Central memory CD4-positive, alpha-beta T cell (primary cell): Measurements from ENCODE around the gene FAR2.
"Not testable (repeated sequence)": the region's sequence is repeated elsewhere in the genome, so short reads cannot be mapped to it uniquely, and the experiment has no call there.

Experiments
- DNase-seq: peaks from one replicate; pipeline ENCODE4 v3.0.0; 2022
- total RNA-seq, 3 experiments: gene quantifications; one replicate each; lab custom pipeline; 2026; lab: John Stamatoyannopoulos, UW

FAR2 gene
- total RNA-seq, result 4.0 to 8.9 (median 7.4) reads per million in 3 experiments

DNA sequence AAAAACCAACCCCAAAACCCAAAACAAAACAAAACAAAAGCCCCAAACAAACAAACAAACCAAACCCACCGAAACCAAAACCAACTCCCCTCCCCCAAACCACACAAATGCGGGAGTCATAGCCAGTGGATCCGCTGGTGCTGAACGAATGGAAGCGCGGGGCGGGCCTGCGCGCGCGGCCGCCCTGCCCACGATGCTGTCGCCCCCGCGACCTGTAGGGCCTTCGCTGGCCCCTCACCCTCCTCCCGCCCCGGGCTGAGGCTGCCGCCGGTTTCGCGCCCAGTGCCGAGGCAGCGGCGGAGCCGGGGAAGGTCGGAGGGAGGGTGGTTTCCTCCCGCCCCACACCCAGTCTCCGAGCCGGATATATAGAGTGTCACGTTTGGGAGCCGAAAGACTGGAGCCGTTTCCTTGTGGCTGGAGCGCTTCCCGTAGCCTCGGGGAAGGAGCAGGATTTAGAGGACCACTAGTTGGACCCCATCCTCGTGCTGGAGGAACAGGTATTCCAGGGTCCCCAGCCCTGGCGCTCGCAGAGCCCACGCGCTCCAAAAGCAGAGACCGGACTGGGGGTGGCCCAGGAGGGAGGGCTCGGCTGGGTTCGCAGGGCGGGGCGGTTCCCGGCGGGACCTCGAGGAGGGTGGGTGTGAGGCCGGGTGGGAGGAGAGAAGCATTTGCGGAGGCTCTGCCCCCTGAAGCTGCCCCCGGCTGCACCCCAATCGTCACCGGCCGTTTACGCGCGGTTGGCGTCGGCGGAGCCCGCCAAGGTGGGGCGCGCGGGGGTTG, at the start of gene FAR2:
TSS of gene FAR2 (plus strand) at position 368 of the 780 bp plus-strand sequence. CDS start 121,172 bp downstream, outside the sequence.
- DNase-seq, result peak; percentile 43

DNA sequence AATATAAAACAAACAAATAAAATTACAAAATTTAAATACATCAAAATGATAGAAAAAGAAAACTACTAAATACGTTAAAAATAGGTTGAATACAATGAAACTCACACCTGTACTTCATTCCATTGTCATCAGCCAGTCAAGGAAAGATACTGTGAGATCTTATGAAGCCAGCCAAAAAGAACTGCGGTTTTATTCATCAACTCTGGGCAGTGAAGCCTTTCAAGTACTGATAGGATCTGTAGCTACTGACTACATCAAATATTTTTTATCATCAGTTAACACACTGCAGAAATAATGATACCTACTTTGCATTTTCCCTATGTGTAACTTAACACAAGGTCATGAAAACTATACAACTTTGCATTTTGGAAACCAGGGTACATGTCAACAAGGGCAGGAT, 46.3 kb upstream of the FAR2 start:
- peak; percentile 41 for DNase-seq

DNA sequence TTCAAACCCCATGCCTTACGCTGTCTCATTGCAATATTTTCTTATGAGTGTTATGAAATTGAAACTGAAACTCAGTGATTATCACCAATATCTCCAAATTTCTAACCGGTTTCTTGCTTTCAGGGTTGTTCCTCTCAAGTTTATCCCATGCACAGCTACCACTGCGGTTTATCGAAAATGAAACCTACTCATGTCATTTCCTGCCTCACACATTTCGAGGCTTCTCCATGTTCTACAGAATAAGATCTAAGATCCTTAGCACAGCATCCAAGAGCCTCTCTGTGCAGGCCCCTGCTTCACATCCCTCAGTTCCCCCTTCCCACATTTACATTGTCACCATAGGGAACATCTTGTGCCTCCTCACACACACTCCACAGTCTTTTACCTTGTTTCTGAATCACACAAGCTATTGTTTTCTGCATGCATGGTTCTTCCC, 45.5 kb upstream of the FAR2 start:
- DNase-seq, result peak; percentile 78

DNA sequence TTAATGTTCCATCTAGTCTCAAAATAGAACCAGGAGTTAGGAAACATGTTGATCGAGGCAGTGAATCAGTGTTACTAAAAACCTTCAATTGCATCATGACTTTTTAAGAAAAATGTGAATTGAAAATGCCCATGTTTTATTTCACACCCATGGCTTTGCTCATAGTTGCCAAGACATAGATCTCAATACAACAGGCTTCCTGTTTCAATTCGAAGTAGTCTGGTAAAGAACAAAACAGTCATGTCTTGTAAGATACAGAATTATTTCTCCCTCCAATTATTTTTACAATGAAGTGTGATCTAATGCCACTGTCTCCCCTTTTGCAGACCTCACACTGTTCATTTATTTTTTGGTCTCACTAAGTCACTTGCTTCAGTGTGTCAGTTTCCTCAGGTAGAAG, 44.6 kb upstream of the FAR2 start:
- DNase-seq, result peak; percentile 19

DNA sequence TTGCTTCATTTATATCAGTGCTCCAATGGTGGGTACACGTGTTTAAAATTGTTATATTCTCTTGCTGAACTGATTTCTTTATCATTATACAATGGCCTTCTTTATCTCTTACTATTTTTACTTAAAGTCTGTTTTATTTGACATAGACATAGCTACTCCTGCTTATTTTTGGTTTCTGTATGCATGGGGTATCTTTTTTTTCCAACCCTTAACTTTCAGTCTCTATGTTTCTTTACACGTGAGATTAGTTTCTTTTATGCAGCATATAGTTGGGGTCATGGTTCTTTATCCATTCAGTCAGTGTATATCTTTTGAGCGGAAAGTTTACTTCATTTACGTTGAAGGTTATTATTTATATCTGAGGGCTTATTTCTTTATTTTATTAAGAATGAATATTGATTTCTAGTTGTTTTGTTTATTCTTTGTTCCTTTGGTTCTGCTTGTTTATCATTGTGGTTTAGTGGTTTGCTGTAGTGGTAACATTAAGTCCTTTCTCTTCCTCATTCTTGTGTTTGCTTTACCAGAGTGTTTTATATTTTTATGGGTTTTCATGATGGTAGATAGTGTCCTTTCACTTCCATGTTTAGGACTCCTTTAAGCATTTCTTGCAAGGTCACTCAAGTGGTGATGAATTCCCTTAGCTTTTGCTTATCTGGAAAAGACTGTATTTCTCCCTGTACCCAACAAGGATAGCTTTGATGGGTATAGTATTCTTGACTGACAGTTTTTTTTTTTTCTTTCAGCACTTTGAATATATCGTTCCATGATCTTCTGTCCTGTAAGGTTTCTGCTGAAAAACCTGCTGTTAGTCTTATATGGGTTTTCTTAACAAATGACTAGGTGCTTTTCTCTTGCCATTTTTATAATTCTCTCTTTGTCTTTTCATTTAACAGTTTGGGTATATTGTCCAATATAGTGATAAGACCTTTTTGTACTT, 38.3 kb upstream of the FAR2 start:
- no peak for DNase-seq

DNA sequence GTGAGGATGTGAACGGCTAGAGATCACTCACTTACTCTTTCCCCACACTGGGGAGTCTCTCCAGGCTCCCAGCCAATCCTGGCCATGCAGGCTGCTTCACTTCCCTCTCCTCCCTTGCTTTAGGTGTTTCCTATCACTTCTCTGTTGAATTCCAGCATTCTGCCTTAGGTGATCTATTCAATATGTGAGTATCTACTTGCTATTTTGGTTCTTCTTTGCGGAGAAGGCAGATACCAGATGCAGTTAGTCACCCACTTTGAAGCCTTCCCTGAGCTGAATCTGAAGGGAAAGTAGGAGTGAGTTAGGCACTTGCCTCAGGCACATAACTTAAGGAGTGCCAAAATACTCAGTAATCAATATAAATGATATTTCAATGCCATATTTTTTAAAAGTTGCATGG, 36.0 kb upstream of the FAR2 start:
- no peak for DNase-seq

DNA sequence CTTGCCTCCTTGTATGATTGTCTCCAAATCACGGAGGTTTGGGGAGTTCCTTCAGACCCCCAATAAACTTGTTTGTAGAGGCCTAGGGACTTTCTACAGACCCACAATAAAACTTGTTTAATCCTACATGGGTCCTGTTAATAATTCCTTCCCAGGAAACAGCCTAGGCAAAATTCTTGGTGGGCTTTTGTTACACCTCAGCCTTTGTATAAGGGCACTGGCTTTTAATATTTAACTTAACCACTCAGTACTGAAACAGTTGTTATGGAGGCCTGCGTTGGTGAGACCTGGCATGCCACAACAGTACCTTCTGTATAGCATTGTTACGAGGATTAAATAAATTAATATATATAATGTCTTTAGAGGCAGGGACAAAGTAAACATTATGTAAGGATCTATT, 32.7 kb upstream of the FAR2 start:
- DNase-seq, result no peak

DNA sequence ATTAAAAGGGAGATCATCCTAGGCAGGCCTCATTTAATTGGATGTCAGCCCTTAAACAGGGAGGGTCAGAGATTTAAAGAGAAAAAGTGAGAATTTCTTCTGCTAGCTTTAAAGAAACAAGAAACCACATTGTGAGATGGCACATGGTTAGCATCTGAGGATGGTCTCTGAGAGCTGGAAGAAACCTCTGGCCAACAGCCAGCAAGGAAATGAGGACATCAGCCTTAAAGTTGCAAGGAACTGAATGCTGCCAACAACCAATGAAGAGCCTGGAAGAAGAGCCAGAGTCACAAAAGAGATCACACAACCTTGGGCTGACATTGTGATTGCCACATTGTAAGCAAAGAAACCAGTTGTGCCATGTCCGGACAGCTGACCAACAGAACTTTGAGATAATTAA, 17.5 kb upstream of the FAR2 start:
- no peak for DNase-seq

DNA sequence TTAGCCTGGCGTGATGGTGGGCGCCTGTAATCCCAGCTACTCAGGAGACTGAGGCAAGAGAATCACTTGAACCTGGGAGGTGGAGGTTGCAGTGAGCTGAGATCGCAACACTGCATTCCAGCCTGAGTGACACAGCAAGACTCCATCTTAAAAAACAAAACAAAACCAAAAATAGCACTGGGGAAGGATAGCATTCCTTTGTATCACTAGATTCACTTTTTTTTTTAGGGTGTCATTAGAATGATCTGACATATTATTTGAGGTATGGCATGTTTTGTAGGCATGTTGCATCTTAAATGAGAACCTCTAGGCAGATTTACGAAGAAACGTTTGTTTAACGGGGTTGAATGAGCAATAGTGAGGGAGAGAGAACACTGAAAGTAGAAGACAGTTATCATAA, 16.8 kb upstream of the FAR2 start:
- DNase-seq, result no peak

DNA sequence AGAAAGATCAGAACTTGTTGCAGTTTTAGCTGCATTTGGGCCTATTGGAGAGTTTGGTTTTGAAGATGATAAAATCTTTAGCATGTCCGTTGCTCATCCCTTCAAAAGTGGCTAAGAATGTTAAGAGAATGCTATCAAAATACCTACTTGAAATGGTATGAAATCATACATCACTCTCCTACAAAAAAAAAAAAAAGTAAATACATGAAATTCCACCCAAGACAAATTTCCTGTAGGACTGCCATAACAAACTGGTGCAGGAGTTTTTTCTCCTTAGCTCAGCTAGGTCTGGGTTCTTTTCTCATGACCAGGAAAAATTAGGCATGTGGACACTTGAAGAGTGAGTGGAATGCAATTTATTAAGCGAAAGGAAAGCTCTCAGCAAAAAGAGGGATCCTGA, 15.9 kb upstream of the FAR2 start:
- no peak for DNase-seq

DNA sequence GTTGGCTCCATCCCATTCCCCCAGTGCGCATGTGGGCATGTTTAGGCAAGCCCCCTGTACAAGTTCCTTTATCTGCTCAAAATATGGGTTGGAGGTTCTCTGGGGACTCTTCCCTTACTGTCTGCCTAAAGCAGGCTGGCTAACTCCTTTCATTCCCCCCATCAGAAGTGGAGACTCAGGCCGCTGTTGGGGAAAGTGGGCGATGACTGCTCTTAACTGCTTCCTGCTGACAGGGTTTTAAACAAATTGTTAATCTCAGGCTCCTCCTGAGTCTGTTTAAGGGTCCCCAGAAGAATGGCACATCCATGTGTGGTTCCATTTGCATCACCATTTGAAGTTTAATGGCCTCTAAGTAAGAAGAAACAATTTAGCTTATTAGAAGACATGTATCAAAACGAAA, 15.4 kb upstream of the FAR2 start:
- no peak for DNase-seq

DNA sequence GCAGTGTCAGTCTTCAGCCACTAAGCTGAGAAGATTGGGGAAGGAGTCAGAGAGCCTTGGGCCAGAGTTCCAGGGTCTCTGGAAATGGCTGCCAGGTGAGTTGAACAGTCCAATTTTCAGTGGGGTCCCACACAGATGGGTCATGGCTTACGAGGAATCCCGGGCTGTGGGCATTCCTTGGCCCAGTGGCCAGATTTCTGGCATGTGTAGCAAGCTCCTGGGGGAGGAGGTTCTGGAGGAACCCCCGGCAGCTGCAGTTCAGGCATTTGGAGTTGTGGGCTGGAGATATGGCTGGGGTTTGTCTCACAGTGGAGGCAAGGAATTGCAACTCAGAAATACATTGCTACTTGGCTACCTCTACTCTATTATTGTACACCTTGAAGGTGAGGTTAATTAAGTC, 10.8 kb upstream of the FAR2 start:
- not testable (repeated sequence) for DNase-seq

DNA sequence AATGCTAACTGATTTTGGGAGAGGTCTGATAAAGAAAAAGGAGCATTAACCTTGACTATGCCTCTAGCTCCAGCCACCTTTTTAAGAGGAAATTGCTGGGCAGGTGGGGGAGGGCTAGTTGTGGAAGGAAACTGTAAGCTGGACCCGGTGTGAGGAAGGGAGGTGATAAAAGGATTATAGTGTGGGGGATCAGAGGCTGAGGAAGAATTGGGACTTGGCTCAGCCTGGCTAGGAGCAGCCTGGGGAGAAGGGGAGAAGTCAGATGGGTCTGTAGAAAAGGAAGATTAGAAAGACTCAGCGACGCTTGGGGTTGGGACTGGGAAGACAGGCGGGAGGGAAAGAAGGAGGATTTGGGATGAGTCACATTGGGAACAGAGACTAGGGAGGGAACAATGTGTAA, 10.2 kb upstream of the FAR2 start:
- DNase-seq, result not testable (repeated sequence)

DNA sequence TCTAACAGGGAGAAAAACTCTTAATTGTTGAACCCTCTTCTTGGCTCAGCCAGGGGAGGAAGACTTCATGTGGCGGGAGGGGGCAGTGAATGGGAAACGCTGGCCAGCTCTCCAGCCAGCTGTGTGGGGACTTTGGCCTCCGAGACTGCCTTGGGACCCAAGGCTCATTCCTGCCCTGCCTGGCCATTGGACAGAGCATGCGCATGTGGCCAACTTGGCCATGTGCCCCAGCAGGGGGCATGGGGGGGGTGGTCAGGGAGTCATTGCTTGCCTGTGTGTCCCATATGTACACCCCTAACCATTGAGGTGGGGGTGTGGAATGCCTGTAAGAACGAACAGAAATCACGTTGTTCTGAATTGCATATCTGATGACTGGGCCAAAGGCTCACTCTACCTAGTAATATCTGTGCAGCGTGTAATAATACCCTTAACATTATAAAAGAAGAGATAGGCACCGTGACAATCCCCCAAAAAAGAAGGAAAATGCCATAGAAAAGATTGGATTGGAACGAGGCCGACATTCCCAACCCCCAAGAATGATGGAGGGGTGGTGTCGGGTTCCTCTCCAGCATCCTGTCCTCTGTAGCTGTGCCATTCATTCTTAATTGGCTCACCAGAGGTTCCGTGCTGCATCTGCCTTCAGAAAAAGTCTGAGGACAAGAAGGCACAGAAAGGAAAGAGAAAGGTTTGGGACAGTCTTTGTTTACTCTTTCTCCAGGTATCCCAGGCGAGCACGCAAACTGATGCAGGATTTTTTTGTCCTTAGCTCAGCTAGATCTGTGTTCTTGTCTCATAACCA, 3.5 kb upstream of the FAR2 start:
- no peak for DNase-seq

DNA sequence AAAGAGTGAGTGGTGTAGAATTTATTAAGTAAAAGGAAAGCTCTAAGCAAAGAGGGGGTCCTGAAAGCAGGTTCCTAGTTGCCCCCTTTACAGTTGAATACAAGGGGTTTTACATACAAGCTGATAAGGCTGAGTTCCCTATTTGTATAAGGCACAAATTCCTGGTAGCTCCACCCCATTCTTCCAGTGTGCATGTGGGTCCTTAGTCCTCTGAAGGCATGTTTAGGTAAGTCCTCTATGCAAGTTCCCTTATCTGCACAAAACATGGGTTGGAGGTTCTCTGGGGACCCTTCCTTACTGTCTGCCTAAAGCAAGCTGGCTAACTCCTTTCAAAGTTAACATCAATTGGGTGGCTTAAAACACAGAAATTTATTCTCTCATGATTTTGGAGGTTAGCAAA, 2.9 kb upstream of the FAR2 start:
- DNase-seq, result no peak

DNA sequence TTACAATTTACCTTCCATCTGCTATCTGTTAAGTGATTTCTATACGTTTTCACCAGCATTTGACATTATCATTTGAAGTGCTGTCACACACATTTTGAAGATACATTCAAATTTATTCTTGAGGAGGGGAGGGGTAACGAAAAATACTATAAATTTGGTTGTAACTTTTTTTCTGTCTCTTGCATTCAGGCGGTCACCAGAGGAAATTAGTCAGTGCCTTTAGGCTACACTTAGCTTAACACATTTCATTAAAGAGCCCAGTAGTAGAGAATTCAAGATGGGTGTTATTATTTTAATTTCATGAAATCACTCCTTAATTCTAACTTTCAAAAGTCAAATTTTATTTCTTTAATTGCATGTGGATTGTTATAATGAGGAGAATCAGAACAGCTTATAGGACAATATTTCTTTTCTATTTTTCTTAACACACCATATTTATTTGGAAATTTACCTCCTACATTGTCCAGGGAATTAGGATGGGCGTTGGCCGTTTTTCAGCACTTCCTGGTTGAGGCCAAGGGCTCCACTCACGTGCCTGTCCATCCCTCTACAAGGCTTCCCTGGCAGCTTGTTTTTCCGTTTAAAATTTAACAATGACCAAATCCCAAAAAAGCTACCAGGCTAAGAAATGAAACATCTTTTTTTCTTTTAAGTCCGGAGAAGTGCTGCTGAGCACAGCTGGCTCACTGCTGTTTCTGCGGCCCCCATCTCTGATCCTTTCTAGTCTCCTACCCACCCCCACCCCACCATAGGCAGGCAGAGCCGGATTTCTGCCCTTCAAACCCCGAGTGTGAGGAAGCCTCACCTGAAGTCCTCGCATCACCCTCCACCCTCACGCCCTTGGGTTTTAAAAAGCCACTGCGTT, 1.1 kb upstream of the FAR2 start:
- DNase-seq, result no peak

DNA sequence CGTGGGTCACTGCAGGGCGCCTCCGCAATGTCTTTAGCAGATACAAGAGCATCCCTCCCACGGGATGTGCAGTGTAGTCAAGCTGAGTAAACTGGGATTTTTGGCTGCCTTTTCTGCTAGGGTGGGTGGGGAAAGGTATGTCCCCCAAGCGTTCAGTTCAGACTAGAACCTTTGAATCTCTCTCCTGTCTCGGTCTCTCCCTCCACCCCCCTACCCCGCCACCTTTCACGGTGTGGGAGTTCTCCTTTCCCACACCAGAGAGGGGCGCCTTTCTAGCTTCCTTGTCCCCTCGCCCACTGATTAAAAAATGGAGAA, 525 bp upstream of the FAR2 start:
- no peak for DNase-seq

DNA sequence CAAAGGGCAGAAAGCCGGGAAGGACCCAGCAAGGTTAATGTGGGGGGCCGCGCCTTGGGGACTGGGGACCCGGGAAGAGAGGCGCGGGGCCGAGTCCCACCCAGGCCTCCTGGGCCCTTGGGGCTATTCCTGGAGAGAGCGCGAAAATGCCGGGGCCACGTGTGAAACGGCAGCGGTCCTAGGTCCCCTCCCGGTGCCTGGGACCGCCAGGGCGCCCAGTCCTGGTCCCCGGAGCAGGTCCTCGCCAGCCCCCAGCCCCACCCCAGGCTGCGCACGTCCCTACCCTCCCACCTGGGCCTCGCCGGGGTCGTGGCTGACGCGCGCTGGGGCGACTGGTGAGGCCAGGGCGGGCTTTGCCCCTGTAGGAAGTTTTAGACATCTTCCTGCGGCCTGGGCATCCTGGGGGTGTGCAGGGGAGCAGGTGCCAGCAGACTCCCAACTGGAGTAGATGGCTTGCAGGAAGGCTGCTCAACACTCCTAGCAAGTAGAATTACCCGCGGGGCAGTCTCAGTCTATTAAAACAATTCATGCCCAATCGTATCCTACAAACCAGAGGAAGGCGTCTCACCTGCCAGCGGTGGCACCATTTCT, 708 bp downstream of the FAR2 start:
- DNase-seq, result peak; percentile 12

DNA sequence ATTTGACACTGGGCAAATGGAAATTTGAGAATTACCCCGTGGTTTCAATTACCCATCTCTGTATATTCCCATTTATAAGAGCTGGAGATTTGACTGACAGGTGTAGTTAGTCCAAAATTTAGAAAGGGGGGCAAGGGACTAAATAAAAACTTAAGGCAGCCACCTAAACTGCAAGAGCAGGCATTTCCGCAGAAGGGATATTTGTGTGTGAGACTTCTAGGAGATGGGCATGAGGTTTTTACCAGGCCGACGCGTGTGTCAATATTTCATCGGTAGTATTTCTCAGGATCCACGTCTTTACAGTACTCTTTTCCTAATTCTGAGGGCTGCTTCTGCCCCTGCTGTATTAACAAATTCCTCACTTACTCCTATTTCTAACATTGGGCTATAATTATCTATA, 1.4 kb downstream of the FAR2 start:
- no peak for DNase-seq

DNA sequence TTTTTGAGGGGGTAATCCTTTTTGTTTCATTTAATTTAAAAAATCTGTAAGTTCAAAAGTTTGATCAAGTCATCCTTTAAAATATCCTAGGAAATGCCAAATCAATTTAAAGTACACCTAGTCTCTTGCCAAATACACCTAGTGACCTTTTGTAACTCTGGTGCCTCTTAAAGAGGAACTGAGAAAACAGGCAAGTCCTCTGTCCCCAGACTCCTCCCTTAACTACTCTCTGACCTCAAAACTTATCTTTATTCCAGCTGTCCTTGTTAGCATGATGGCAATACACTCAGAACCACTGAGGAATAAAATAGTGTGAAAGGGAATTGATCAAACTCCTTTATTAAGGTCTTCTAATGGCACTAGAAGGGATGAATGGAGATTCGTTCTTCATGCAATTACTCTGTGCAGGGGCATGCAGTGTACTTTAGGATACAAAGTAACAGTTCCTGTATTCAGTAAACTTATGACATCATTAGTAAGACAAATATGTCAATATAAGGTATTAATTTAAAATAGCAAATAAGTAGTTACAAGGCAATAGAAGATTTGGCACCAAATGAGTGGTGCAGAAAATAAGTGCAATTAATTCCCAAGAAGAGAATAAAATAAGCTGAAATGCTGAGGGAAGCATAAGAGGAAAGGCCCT, 3.3 kb downstream of the FAR2 start:
- no peak for DNase-seq

DNA sequence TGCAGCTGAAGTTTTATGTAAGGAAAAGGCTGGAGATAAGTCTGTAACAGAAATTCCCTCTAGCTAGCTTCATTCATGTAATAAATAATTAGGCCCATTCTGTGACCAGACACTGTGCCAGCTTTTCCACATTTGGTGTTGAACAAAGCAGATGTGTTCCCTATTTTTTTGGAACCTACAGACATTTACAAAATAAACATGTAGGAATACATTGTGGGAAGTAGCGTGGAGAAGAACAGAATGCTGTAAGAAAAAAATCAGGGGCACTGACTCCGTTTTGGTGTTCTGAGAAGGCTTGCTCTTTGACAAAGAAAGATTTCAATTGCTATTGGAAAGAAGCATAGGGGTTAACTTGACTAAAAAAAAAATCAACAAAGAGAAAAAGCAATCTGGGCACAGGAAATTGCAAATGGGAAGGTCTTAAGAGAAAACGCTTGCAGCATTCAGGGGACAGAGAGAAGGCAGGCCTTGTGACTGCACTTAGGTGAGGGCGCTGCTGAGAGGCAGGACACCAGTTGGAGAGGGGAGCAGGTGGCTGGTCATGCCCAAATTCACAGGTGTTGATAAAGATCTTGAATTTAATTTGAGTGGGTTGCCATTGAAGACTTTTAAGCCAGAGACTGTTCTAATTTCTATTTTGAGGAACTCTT, 4.0 kb downstream of the FAR2 start:
- no peak for DNase-seq
